IPS-20b (cell line): ENCODE results near the gene EPB41L4A.

Source experiments
- H3K27ac ChIP-seq: one replicate; pipeline ENCODE4 v1.5.1; 2013; ENCODE audit warnings: low read length
- H3K27me3 ChIP-seq: 2 replicates; pipeline ENCODE4 v1.6.1; 2013; ENCODE audit warnings: mild to moderate bottlenecking, low read length, inconsistent platforms; ENCODE audit not compliant: insufficient read depth
- H3K36me3 ChIP-seq: 2 replicates; pipeline ENCODE4 v1.6.1; 2013; ENCODE audit warnings: low read depth, mild to moderate bottlenecking, inconsistent platforms, low read length, moderate library complexity; ENCODE audit not compliant: insufficient read depth
- H3K4me1 ChIP-seq: 2 replicates; pipeline ENCODE4 v1.6.1; 2013; ENCODE audit warnings: mild to moderate bottlenecking, control low read depth, inconsistent platforms, low read length, moderate library complexity; ENCODE audit not compliant: insufficient read depth
- H3K4me3 ChIP-seq: 2 replicates; pipeline ENCODE4 v1.5.1; 2013; ENCODE audit warnings: mild to moderate bottlenecking, low read length, inconsistent platforms
- H3K9ac ChIP-seq: 2 replicates; pipeline ENCODE4 v1.6.1; 2013; ENCODE audit warnings: low read depth, mild to moderate bottlenecking, inconsistent platforms, low read length, moderate library complexity
- H3K9me3 ChIP-seq: 2 replicates; pipeline ENCODE4 v1.6.1; 2013; ENCODE audit warnings: mild to moderate bottlenecking, low read depth, low read length, inconsistent platforms; ENCODE audit not compliant: insufficient read depth

Gene EPB41L4A

DNA sequence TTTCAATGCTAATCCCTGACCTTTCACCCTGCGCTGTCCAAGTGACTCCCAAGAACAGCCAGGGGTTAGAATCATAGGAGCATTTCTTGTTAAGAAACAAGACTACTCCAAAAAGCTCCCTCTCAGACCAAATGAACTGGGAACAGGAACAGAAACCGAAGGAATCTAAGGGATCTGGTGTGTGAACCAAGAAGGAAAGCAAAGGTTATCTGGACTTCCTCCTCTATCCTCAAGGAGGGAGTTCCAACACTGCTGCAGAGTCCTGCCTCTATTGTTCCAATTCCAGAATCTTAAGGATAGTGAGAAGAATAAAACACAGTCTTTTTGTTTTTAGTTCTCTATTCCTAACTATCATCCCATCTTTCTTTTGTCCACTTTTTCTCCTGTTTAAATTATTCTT is 87.2 kb downstream of the EPB41L4A start:
- no peaks in the 10 kb centered on the region for H3K36me3 ChIP-seq
- peaks cover 23% of the 10 kb centered on the region for H3K4me1 ChIP-seq
- no peaks in the 10 kb centered on the region for H3K9me3 ChIP-seq
- no peak overlapping the region for H3K9ac ChIP-seq
- no peak overlapping the region for H3K4me3 ChIP-seq
- no peaks in the 10 kb centered on the region for H3K27me3 ChIP-seq
- H3K27ac ChIP-seq, result no peak overlapping the region

DNA sequence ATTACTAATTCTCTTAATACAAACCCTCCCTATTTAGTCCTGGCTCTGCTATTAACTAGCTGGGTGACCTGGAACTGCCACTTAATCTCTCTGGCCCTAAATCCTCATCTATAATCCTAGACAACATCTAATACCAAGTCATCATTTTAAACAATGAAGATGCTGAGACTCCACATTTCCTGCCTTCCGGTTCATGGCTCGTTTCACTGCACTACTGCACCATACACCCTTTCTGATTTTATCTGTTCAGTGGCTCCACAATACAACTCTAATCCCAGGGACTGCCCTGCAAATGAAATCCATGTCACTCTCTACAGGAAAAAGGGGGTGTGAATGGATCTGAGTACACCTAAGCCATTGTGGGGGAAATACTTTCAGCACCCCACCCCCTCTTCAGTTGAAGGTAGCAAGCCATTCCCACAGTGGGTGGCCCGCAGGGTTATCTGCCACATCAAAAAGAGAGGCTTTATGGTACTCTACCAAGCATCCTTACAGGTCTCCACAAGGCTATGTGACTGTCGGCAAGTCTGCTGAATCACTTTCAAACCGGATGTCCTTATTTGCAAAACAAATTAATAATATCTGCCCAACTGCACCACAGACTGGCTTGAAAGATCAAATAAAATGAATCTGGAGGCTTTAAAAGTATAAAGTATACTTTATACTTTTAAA is 89.5 kb downstream of the EPB41L4A start:
- H3K27me3 ChIP-seq, result no peaks in the 10 kb centered on the region
- no peaks in the 10 kb centered on the region for H3K36me3 ChIP-seq
- H3K4me3 ChIP-seq, result no peak overlapping the region
- H3K27ac ChIP-seq, result no peak overlapping the region
- H3K4me1 ChIP-seq, result peaks cover 23% of the 10 kb centered on the region
- no peaks in the 10 kb centered on the region for H3K9me3 ChIP-seq
- no peak overlapping the region for H3K9ac ChIP-seq

DNA sequence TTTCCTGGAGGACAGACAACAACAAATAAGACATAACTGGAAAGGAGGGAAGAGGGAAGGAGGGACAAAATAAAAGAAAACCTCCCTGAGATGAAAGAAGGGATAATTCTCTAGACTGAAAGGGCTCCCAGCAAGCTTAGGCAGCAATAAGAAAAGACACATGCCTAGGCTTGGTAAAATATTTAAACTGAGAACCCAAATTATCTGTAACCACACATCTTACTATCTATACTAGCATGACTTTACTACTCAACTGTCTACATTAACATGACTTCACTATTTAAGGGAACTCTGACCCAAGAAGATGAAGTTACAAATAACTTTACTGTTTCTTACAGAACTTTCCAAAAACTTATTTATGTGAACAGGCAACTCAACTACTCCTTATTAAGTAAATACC is 95.9 kb downstream of the EPB41L4A start:
- Histone ChIP-seq H3K27me3 (no peaks in the 10 kb centered on the region), H3K4me3 (no peak overlapping the region), H3K27ac (no peak overlapping the region), H3K9ac (no peak overlapping the region), H3K9me3 (no peaks in the 10 kb centered on the region), H3K4me1 (no peaks in the 10 kb centered on the region), H3K36me3 (no peaks in the 10 kb centered on the region)

DNA sequence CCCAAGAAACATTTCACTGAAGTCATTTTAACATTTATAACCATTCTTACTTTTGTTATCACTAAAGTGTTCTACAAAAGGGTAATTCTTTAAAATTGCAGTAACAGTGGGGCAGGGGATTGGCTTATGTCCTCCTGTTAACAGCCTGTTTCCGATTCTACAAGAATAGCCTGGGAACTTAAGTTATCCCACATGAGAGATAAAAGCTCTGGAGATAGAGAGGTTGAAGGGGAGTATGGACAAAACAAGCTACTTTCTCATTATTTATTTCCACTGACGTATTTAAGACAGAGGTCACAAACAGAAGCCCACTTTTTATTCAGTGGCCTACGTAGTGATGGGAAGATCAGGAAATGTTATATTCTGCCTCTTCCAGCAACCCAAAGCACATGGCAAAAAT is 98.7 kb downstream of the EPB41L4A start:
- Histone ChIP-seq H3K4me1 (0 out of 2 replicates have a peak, but pooled peaks cover 4% of the 10 kb centered on the region), H3K27ac (no peak overlapping the region), H3K9me3 (no peaks in the 10 kb centered on the region)

DNA sequence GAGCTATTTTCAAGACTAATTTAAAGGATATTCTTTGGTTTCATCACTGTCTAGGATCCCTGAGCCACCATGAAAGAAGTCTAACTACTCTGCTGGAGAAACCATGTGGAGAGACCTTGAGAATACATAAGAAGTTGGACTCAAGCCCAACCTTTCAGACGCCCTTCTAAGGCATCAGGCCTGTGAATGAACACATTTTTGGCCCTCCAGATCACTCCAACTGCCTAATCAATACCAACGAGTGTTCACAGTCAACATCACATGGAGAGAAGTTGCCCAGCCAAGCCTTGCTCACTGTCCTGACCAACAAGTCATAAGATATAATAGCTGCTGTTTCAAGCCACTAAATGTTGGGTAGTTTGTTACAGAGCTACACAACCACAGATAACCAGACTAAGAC is 100.7 kb downstream of the EPB41L4A start:
- no peaks in the 10 kb centered on the region for H3K9me3 ChIP-seq

More for the DNA sequence above, 98.7 kb downstream of the EPB41L4A start:
- H3K27me3 ChIP-seq, result no peaks in the 10 kb centered on the region
- H3K9ac ChIP-seq, result no peak overlapping the region
- no peaks in the 10 kb centered on the region for H3K36me3 ChIP-seq
- no peak overlapping the region for H3K4me3 ChIP-seq

DNA sequence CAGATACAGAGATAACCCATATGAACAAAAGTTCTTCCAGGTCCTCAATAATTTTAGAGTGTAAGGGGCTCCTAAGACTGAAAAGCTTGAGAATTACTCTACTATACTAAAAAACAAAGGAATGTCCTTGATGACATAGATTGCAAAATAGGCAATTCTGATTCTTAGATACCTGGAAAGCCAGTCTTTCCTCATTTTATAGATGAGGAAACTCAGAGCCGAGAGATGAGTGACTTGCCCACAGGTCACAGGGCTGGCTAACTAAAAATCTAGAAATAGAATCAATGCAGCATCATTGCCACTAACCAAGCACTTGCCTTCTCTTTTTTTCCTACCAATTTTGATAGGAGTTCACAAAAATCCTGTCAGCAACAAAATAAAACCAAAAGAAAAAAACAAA is 101.2 kb downstream of the EPB41L4A start:
- no peak overlapping the region for H3K9ac ChIP-seq
- no peak overlapping the region for H3K4me3 ChIP-seq
- H3K36me3 ChIP-seq, result no peaks in the 10 kb centered on the region
- H3K4me1 ChIP-seq, result 0 out of 2 replicates have a peak, but pooled peaks cover 4% of the 10 kb centered on the region
- no peaks in the 10 kb centered on the region for H3K27me3 ChIP-seq
- H3K9me3 ChIP-seq, result no peaks in the 10 kb centered on the region
- H3K27ac ChIP-seq, result no peak overlapping the region

More for the DNA sequence above, 100.7 kb downstream of the EPB41L4A start:
- H3K27ac ChIP-seq, result no peak overlapping the region
- 0 out of 2 replicates have a peak, but pooled peaks cover 4% of the 10 kb centered on the region for H3K4me1 ChIP-seq
- no peak overlapping the region for H3K9ac ChIP-seq
- no peaks in the 10 kb centered on the region for H3K36me3 ChIP-seq
- H3K27me3 ChIP-seq, result no peaks in the 10 kb centered on the region
- no peak overlapping the region for H3K4me3 ChIP-seq

DNA sequence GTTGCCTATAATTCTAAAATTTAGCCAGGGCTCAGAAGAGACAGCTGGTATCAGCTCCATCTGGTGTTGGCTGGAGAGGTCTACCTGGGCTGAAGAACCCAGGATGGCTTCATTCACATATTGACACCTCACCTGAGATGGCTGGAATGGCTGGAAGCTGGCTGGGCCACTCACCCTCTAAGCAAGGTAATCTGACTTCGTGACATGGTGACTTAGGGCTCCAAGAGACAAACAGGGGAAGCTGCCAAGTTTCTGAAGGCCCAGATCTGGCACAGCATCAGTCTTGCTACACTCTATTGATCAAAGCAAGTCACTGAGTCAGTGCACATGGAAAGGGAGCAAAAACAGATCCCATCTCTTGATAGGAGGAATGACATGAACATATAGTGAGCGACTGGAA is 102.3 kb downstream of the EPB41L4A start:
- H3K4me1 ChIP-seq, result 0 out of 2 replicates have a peak, but pooled peaks cover 4% of the 10 kb centered on the region
- no peak overlapping the region for H3K4me3 ChIP-seq
- no peak overlapping the region for H3K27ac ChIP-seq
- no peaks in the 10 kb centered on the region for H3K9me3 ChIP-seq
- H3K9ac ChIP-seq, result no peak overlapping the region
- no peaks in the 10 kb centered on the region for H3K36me3 ChIP-seq
- H3K27me3 ChIP-seq, result no peaks in the 10 kb centered on the region

DNA sequence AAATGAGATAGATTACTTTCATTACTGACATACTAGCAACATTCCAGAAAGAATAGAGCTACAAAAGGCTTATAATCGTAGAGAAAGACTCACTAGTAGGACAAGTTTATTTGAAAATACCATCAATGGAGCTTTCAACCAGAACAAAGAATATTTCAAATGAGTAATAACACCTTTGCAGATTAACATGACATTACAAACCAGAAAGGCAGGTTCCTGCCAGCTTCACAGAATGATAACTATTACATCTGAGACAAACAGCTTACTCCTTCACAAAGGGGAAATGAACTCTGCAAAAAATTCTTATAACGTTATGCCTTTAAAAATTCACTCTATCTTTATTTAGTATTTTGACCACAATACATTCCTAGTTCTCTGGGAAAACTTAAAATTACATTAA is 103.1 kb downstream of the EPB41L4A start:
- no peaks in the 10 kb centered on the region for H3K36me3 ChIP-seq
- no peak overlapping the region for H3K9ac ChIP-seq
- no peak overlapping the region for H3K4me3 ChIP-seq
- no peaks in the 10 kb centered on the region for H3K9me3 ChIP-seq
- H3K27ac ChIP-seq, result no peak overlapping the region
- H3K27me3 ChIP-seq, result no peaks in the 10 kb centered on the region
- H3K4me1 ChIP-seq, result 0 out of 2 replicates have a peak, but pooled peaks cover 4% of the 10 kb centered on the region

DNA sequence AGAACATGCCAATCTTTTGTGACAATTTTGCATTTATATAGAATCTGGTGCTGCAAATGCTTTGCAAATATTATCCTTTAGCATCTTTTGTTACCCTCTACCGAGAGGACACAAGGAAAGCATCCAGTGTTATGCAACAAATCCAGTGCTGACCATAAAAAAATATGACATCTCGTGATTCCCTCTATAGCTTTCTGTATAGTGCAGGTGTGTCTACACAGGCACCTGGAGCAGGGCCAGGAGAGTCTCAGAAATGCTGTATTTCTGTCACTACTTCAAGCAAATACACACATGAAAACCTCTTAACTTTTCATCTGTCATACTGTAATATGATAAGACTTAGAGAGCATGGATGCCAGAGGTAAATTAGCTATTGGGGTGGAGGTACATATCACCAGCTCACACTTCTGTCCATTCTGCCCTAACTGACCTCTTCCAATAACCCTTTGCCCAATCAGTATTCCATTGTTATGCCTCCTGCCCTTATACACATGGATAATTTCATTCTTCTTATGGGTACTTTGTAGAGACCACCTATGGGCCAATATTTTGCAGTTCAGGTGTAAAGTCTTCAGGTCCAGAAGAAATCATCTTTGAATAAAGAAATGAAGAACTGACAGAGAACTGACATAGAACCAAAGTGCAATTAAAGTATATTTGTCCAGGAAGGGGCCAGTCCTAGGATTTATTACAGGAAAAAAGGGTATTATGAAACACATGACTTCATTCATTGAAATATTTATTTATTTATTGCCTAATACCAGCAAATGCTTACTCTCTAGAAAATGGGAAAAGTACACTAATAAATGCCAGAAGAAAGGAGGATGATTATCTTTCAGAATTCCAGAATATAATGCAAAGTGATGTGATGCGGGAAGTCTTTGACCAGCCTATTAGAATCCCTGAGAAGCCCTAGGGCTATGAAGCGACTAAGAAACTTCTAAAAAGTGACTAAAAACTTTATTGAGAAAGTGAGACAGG is 106.5 kb downstream of the EPB41L4A start:
- Histone ChIP-seq H3K4me1 (0 out of 2 replicates have a peak, but pooled peaks cover 4% of the 10 kb centered on the region), H3K27ac (no peak overlapping the region), H3K36me3 (no peaks in the 10 kb centered on the region), H3K9ac (no peak overlapping the region), H3K9me3 (no peaks in the 10 kb centered on the region), H3K27me3 (no peaks in the 10 kb centered on the region), H3K4me3 (no peak overlapping the region)

DNA sequence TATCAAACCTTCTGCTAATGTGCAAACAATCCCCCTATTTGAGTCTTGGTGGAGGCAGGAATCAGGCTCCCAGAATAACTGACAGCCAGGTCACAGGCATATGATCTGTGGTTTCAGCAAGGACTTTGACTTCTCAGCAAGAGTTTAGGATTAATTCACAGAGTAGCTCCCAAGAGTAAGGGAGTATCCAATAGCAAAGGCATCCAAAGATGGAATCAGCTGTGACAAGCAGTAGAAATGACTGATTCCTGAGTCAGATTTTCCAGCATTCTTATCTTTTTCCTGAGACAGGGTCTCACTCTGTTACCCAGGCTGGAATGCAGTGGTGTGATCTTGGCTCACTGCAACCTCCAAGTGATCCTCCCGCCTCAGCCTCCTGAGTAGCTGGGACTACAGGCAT is 108.3 kb downstream of the EPB41L4A start:
- H3K27me3 ChIP-seq, result no peaks in the 10 kb centered on the region
- no peaks in the 10 kb centered on the region for H3K4me1 ChIP-seq
- no peaks in the 10 kb centered on the region for H3K9me3 ChIP-seq
- H3K4me3 ChIP-seq, result no peak overlapping the region
- no peaks in the 10 kb centered on the region for H3K36me3 ChIP-seq
- no peak overlapping the region for H3K9ac ChIP-seq
- H3K27ac ChIP-seq, result no peak overlapping the region

DNA sequence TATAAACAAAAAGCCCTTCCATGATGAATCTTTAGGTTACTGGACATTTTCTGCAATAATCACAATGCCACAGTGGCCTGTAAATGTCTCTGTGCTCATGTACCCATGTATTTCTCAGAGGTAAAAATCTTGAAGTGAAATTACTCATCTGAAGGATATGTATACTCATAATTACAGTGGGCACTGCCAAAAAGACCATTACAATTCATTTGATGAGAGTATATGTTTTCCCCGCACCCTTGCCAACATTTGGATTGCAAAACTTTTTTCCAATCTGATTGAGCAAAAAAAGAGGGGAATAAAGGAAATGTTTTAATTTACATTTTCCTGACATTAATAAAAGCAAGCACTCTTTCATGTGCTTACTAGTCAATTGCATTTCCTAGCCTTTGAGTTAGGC is 110.5 kb downstream of the EPB41L4A start:
- H3K36me3 ChIP-seq, result no peaks in the 10 kb centered on the region
- no peak overlapping the region for H3K4me3 ChIP-seq
- H3K9ac ChIP-seq, result no peak overlapping the region
- H3K27me3 ChIP-seq, result no peaks in the 10 kb centered on the region
- H3K27ac ChIP-seq, result no peak overlapping the region
- H3K4me1 ChIP-seq, result no peaks in the 10 kb centered on the region
- no peaks in the 10 kb centered on the region for H3K9me3 ChIP-seq

DNA sequence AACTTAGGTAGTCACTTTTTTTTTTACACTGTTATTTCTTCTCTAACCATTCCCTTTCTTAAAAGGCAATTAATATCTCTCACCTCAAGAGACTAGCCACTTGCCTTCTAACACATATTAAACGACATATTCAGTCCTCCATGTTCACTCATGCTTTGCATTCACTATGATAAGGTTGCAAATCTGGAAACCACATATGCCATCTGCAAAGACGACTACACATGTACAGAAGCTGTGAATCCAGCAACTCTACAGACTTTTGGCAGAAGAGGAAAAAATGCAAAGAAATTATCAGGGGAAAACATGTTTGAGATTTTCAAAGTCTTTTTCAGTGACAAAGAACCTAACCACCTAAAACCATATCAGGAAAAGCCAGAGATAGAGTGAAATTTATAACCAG is 112.1 kb downstream of the EPB41L4A start:
- Histone ChIP-seq H3K4me3 (no peak overlapping the region), H3K9ac (no peak overlapping the region), H3K9me3 (no peaks in the 10 kb centered on the region), H3K4me1 (no peaks in the 10 kb centered on the region), H3K27me3 (no peaks in the 10 kb centered on the region), H3K36me3 (no peaks in the 10 kb centered on the region), H3K27ac (no peak overlapping the region)
